Bone marrow (tissue), 2 donors: ENCODE results near the gene ACADVL.
A peak's percentile ranks its signal among the peaks of the same experiment; 100 is the strongest.

Source experiments
- DNase-seq, 2 donors: peaks; one replicate each; lab custom pipeline; 2025; lab: John Stamatoyannopoulos, UW

ACADVL gene

DNA sequence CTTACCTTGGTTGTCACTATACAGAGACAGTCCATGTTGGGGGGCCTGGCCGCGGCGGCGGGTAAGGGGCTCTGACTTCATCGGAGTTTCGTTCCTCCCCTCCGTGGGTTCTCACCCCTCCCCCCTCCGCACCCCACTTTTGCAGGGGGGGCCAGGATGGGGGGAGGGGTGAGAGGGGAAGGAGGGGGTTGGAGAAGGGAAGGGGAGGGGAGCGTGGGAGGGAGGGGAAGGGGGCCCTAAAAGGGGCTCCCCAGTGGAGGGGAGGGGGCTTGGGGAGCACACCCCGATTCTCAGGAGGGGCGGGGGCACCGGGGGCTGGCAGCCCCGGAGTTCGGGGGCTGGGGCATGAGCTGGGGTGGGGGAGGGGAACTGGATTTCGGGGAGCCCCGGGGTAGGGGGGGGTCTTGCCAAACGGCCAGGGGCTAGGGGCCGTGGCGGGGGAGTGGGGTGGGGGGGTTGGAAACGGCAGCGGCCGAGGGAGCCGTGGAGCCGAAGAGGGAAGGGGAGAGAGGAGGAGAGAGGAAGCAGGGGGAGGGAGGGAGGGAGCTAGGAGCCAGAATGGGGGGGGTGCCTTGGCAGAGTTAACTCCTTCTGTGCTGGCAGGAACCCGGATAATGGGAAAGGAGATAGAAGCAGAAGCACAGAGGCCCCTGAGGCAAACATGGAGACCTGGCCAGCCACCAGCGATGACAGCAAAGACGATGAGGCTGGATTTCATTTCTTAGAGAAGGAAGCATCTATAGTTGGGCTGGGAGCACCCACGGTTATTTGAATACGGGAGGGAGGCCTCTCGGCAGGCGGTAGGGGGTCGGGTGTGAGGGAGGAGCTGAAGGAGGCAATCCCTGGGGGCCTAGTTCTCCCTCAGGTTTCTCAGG lies 2.4 kb upstream of the ACADVL start:
- DNase-seq = peak; percentile 17 to 58

DNA sequence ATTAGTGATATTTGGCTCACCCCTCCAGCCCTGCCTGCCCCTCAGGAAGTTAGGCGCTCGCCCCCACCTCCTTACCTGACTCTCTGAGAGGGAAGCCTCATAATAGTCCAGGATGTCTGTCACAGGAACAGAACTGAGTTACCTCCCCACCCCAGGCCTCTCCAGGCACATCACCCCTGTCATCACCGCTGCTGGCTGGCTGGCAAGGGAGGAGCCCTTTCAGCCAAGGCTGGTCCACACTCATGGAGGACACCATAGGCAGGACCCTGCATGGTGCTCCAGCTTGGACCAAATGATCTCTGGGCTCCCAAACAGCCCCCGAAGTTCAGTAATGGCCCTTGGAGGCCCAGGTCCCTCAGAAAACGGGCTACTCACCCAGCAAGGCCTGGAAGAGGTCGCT lies 1.6 kb upstream of the ACADVL start:
- DNase-seq = no peak

DNA sequence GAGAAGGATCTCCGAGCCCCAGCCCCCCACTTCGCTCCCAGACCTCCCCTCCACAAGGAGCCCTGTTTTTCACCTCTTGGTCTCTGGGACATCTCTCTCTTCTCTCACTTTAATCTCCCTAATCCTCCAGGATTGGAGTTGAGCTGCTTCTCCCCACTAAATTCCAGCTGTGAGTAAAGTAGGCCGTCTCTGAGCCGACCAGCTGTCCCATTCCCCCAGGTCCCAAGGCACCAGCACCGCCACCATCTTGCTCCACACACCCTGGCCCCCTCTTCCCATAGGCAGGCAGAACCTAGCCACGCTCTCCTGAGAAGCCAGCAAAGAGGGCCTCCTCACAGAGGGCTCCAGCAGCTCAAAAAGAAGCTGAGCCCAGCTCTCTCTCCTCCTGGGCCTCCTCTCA lies 980 bp upstream of the ACADVL start:
- no peak for DNase-seq

DNA sequence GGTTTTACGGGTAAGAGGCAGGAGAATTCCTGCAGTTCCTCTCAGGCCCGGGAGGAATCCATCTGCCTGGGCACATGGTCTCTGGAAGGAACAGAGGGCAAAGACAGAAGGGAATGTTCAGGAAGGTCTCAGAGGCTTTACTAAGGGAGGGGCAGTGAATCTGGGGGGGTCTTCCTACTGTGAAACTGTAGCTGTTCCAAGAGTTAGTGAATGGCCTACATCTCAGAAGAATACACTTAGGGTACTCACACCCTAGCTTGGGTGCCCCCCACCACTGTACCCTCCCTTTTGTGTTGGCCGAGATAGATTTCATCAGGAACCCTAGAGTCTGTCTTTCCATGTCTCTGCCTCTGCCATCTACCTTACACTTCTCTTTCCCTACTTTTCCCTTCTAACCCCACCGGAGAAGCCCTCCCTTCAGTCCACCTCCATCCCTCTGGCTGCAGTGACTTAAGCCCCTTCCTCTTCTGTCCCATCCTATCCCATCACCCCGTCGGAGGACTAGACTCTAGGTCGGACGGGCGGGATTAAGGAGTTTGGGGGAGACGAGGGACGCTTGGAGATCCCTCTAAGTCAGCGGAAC lies 418 bp upstream of the ACADVL start:
- no peak for DNase-seq

DNA sequence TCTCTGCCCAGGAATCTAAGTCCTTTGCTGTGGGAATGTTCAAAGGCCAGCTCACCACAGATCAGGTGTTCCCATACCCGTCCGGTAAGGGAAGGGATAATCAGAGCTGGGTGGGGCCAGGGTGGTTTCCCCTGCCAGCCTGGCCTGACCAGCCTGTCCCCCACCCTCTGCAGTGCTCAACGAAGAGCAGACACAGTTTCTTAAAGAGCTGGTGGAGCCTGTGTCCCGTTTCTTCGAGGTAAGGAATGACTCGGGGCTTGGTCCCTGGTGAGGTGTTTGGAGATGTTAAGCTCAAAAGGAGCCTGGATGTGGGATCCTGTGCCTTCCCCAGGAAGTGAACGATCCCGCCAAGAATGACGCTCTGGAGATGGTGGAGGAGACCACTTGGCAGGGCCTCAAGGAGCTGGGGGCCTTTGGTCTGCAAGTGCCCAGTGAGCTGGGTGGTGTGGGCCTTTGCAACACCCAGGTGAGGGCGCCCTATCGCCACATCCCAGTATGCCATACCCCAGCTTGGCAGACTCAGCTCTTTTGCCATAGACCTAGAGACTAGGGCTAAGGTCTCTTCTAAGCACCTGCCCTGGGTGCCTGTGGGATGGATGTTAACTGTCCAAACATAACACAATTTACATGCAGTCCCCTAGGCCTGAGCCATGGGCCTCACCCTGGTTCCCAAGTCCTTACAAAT lies 997 bp downstream of the ACADVL start:
- peak in 1 of 2 donors; percentile 15 for DNase-seq

DNA sequence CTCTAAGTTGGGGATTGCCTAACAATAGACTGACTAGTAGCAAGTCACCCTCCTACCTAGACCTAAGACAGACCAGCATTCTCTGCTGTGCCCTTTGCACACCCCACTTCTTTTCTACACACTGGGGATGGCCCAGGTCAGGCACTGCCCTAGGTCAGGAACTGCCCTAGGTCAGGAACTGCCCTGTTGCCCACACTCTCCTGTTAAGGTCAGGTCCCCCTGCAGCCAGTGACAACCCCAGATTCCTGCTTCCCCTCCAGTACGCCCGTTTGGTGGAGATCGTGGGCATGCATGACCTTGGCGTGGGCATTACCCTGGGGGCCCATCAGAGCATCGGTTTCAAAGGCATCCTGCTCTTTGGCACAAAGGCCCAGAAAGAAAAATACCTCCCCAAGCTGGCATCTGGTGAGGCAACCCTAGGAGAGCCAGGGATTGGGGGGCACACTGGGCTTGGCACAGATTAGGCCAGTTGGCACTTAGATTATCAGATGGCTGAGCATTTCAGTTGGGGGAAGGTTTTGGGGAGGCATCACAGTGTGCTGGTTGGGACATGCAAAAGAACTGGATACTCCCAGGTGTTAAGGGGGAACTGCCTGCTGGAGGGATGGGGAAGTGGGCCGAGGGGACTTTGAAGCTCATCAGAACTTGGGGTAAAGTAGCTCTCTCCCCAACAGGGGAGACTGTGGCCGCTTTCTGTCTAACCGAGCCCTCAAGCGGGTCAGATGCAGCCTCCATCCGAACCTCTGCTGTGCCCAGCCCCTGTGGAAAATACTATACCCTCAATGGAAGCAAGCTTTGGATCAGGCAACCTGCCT lies 1.7 kb downstream of the ACADVL start:
- DNase-seq = no peak

DNA sequence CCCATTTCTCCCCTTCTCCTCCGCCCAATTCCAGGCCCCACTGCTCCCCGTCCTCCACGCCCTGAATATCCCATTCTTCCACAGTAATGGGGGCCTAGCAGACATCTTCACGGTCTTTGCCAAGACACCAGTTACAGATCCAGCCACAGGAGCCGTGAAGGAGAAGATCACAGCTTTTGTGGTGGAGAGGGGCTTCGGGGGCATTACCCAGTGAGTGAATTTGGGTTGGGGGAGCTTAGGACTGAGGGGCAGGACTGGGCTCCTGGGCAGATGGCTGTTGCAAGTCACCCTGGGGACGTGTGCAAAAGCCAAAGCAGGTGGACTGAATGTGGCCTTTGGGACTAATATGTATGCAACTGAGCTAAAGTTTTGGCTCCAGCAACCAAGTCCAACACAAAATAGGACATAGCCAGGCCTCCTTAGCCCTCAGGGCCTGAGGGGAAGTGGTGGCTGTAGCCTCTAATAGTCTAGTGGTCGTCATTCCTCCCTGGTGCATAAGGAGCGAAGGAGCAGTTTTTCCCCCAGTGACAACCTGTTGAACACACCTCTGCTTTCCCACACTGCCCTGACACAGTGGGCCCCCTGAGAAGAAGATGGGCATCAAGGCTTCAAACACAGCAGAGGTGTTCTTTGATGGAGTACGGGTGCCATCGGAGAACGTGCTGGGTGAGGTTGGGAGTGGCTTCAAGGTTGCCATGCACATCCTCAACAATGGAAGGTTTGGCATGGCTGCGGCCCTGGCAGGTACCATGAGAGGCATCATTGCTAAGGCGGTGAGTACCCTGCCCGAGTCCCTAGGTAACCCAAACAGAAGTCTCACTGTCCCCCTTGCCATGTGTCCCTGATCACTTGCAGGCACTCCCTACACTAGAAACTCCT lies 2.6 kb downstream of the ACADVL start:
- no peak for DNase-seq

DNA sequence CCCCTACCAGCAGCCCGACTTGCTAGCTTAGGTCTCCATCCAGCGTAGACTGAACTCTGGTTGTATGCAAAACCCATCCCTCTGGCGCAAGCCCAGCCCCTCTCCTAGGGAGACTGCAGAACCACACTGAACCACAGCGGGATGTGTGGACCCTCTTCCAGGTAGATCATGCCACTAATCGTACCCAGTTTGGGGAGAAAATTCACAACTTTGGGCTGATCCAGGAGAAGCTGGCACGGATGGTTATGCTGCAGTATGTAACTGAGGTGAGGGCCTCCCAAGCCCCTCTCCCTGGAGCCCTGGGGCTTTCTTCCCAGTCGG lies 3.2 kb downstream of the ACADVL start:
- no peak for DNase-seq

DNA sequence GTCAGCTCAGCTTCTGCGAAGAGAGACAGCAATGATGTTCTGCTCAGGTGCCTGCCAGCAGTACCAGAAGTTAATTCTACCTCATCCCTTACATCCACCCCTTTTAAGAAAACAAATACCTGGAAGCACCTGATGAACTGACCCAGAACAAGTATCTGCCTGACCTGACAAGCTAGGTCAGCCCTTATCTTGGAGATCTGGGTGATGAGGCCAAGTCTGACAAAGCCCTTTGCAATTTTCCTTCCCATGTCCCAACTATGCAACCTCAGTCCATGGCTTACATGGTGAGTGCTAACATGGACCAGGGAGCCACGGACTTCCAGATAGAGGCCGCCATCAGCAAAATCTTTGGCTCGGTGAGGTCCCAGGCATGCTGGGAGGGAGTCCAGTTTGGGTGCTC lies 3.6 kb downstream of the ACADVL start:
- DNase-seq = no peak

DNA sequence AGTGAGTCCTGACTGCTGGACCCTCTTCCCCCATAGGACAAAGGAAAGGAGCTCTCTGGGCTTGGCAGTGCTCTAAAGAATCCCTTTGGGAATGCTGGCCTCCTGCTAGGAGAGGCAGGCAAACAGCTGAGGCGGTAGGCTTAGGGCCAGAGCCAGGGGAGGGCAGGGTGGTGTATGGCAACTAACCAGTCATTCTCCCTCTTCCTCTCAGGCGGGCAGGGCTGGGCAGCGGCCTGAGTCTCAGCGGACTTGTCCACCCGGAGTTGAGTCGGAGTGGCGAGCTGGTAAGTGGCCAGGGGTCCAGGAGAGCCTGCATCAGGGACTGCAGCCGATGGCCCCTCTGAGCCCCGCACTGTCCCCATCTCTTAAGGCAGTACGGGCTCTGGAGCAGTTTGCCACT lies 4.4 kb downstream of the ACADVL start:
- no peak for DNase-seq

DNA sequence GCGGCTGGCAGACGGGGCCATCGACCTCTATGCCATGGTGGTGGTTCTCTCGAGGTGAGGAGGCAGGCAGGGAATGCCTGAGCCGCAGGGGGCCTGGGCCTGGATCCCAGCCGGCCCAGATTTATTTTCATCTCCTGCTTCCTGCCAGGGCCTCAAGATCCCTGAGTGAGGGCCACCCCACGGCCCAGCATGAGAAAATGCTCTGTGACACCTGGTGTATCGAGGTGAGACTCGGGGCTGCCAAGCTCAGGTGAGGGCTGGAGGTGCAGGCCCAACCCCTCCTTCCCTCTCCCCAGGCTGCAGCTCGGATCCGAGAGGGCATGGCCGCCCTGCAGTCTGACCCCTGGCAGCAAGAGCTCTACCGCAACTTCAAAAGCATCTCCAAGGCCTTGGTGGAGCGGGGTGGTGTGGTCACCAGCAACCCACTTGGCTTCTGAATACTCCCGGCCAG lies 4.9 kb downstream of the ACADVL start:
- DNase-seq = no peak

DNA sequence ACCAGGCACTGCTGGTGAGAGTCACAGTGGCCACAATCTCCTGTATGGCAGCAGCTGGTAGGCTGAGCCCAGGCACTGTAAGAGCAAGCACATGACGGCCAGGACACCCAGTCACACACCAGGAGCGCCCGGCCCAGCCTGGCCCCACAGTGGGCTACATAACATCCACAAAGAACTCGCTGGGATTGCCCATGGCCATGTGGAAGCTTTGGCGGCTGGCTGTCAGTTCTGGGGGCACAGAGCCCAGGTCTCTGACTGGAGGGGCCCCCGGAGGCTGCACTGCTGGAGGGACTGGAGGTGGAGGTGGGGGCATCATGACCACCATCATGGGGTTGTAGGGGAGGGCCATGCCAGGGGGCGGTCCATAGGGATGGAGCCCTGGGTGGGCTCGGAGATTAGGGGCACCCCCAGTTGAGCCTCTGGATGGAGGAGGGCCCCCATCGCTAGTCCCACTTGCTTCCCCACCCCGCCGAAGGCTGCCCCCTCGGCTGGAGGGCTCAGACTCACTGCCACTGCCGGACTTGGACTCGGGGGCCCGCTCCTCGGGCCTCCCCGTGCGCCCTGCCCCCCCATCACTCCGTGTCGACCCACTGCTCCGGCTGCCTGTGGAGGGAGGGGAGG lies 6.1 kb downstream of the ACADVL start:
- no peak for DNase-seq

DNA sequence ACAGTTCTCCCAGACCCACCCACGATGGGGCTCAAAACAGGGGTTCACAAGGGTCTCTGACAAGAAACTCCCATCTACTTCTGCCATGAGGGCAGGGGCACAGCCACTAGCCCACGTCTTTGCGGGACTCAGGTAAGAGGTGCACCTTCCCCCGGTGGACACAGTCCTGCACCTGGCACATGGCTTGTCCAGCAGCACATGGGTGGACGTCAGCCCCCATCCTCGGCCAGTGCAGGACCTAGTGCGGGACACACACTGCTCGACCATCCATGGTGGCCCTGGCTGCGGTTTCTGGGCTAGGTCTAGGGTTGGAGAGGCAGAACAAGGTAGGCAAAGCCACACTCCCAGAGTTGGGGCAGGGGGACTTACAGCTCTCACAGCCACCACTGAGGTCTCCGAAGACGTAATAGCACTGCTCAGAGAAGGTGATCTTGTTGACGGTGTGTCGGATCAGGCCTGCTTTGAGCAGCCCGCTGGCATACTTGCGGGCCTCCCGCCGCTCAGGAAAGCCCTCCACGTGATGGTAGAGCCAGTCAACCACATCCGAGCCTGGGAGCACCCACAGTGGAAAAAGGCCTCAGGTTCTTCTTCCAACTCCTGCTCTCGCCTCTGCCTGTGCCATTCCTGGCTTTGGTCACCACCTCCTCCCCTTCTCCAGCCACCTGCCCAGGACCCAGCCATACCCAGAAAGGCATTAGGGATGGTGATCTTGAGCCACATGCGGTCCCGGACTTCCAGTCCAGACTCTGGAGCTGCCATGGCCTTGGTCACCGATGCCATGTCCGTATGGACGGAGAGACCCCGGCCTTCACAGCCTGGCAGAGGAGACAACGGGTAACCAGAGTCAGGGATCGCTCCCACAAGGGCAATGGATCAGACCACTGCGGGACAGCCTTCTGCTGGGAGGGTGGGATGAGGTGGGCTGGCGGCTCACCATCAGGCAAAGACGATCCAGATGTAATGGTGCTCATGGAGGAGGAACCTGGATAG lies 7.3 kb downstream of the ACADVL start:
- DNase-seq = no peak

DNA sequence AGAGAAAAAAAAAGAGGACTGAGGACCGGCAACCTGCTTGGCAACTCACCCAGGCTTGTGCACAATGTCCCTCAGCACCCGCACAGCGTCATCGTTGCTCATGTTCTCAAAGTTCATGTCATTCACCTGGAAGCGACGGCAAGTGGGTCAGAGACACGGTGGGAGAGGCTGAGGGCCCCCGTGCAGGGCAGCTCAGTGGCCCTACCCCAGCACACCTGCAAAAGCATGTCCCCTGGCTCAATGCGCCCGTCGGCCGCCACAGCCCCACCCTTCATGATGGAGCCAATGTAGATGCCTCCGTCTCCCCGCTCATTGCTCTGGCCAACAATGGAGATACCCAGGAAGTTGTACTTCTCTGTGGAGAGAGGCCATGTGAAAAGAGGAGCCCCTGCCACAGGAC lies 9.2 kb downstream of the ACADVL start:
- DNase-seq = no peak

DNA sequence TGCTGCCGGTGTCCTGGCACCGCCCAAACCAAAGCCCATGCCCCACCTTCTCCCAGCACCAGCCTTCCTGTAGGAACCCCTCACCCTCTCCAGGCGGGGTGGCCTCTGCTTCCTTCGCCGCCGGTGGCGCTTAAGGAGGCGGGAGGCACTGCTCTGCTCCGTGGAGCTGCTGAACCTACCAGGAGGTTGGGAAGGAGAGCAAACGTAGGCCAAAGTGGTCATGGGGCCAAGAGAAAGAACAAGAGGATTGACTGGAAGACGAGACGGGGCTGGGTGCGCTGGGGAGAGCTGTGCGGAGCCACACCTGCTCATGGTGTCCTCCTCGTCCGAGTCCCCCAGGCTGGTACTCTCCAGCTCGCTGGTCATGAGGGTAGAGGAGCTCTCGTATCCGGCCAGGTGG lies 9.8 kb downstream of the ACADVL start:
- no peak for DNase-seq

DNA sequence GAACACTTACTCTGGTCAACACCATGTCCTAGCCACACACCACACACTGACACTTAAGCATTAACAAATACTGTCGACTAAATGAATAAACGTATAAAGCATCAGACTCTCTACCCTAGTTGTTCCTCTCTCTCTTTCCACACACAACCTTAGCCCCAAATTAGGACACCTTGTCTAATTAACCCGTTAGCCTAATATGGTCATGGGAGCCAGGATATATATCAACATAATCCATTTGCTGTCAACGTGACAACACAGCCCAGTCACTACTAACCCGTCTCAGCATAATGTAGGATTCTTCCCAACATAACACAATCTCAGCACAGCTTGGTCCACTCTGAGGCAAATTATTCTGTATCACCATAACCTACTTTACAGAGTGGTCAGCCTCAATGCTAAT lies 12.4 kb downstream of the ACADVL start:
- DNase-seq = no peak

DNA sequence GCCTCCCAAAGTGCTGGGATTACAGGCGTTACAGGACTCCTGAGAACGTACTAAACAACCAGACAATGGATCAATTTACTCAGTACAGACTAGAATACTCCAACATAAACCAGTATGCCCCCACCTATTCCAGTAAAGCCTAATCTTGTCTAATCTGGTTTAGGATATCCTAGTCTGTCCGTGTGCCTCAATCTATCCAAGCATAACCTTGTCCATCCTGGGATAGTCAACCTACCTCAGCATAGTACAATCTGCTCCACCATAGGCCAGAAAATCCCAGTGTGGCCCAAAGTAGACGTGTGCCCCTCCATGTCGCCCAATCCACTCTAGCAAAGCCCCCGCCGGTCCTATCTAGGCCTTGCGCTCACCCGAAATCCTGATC lies 14.0 kb downstream of the ACADVL start:
- DNase-seq = no peak

DNA sequence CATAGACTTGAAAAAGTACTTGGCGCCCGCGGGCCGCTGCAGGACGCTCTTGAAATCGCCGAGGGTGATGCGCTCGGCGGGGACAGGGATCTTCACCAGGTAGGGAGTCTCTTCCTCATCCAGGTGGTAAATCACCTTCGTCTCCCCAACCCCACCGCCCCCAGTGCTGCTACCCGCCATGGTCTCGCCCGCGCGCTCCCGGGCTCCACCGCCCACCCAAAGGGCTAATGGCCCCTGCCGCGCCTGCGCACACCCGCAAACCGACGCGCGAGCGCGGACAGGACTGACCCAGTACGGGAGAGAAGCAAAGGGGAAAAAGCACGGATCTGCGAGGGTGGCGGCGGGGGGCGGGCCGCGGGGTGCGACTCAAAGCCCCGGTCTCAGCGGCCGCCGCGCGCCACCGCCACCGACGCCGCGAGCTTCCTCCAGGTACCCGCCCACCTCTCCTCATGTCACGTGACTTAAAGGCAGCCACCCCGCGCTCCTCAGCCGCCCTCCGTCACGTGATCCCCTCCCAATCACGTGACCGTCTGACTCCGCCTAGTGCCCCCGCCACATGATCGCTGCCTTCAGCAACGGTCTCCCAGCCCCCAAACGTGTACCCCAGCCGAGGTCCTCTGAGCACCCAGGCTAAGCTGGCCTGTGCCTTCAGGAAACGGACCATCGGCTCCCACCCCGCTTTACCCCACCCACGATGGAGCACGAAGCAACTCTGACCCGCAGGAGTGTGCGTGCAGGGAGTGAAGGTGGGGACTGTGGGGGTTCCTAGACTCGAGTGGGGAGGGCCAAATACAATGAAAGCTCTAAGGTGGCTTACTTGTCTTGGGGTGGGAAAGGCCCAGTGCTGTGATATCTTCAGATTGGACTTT lies 14.6 kb downstream of the ACADVL start, which contains the start of gene DVL2:
Gene DVL2 (minus strand): TSS at position 435 of the 869 bp plus-strand sequence. CDS start 255 bp downstream, at position 180.
- DNase-seq = peak; percentile 82 to 94
